Prostate gland (tissue), 2 donors: Measurements from ENCODE around the gene SYPL2. TPM values are rescaled to one million over a fixed set of nuclear protein-coding genes. Genes with fewer than 3 reads are reported as not detected.
A peak's percentile ranks its signal among the peaks of the same experiment; 100 is the strongest.

Experiments
- DNase-seq: peaks from one replicate; pipeline ENCODE4 v3.0.0-alpha.2; 2019; ENCODE audit warnings: low spot score
- H3K27ac ChIP-seq, 2 donors: fragments of 200-600 bp; sonication (generic); 2 replicates each; pipeline ENCODE4 v1.5.1; 2017 to 2019
- H3K27me3 ChIP-seq: fragments of 200-600 bp; sonication (generic); replicated peaks from 2 replicates; pipeline ENCODE4 v1.5.1; 2019; ENCODE audit not compliant: insufficient read depth
- H3K36me3 ChIP-seq, 2 donors: fragments of 200-600 bp; sonication (generic); 1 replicate in 1 of 2; 2 replicates in 1 of 2; pipeline versions ENCODE4 v1.5.1 to v1.8.1; 2017 to 2019
- H3K4me1 ChIP-seq: fragments of 200-600 bp; sonication (generic); replicated peaks from 2 replicates; pipeline ENCODE4 v1.5.1; 2019
- H3K4me3 ChIP-seq, 2 donors: fragments of 200-600 bp; sonication (generic); 2 replicates each; pipeline ENCODE4 v1.5.1; 2017 to 2019
- H3K9me3 ChIP-seq: fragments of 200-600 bp; sonication (generic); 2 replicates; pipeline ENCODE4 v1.5.1; 2017
- POLR2A ChIP-seq: fragments of 450-650 bp; IDR thresholded peaks from one replicate; pipeline ENCODE4 v1.6.1; 2016; ENCODE audit warnings: antibody characterized with exemption, mild to moderate bottlenecking
- POLR2AphosphoS5 ChIP-seq: sonication (generic); formaldehyde crosslinking; IDR thresholded peaks from one replicate; pipeline ENCODE4 v1.6.1; 2017; ENCODE audit warnings: antibody characterized with exemption
- WGBS: methylation state at CpG from one replicate; pipeline ENCODE4 v1.1.5; 2018; 5-methylcytosine and 5-hydroxymethylcytosine counted together
- intact Hi-C: fragments of 100-400 bp; cut with DNase I; formaldehyde crosslinking; loops from one replicate; pipeline ENCODE4 v1.14.2; 2022
- total RNA-seq, 2 donors: library from RNA; depleted of rRNA; stranded (reverse); fragments of >200 nt; gene quantifications; one replicate each; pipeline ENCODE4 v1.1.0, GENCODE V29; 2016
- TF ChIP-seq, protein P1 (sequence below), 4 experiments: fragments of 200-600 bp in 2 of 4; fragments of 450-650 bp in 2 of 4; sonication (generic) in 2 of 4; IDR thresholded peaks; 1 replicate in 3 of 4; 2 replicates in 1 of 4; pipeline ENCODE4 v1.5.1; 2016 to 2019; ENCODE audit warnings: antibody characterized with exemption in 4 of 4, mild to moderate bottlenecking in 2 of 4, moderate library complexity in 2 of 4

SYPL2 gene
- total RNA-seq, 2 donors from 2014 or later = 1.3 to 48.1 TPM

DNA sequence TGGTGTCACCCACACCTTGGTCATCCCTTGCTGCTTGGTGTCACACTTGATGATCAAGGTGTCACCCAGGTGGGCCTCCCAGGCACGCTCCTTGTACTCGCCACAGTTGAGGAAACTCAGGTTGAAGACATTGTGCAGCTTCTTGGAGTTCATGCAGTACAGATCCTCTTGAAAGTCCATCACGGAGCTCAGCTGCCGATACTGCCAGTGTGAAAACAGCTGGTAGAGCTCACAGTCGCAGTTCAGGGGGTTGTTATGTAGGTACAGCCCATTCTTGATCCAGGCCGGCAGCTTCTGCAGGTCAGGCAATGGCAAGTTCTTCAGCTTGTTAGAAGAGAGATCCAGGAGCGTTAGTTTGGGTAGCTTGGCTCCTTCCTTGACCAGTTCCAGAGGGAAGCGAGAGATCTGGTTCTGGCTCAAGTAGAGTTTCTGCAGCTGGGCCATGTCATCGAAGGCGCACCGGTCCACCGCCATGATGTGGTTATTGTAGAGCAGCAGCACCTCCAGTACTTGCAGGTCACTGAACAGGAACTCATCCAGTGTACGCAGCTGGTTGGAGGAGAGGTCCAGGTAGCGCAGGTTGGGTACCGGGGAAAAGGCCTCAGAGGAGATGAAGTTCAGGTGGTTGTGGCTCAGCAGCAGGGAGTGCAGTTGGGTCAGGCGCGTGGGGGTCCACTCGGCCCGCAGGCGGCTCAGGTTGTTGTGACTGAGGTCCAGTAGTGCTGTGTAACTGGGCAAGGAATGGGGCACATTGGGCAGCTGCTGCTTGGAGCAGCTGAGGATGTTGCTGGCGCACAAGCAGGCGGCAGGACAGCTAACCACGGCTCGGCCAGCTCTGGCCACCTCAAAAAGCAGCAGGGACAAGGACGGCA is 41.9 kb downstream of the SYPL2 start:
- 89% methylated on average over 25 of the region's 25 CpGs for WGBS
- no peak overlapping the region for H3K4me3 ChIP-seq
- no peaks in the 10 kb centered on the region for H3K36me3 ChIP-seq
- H3K4me1 ChIP-seq = no peaks in the 10 kb centered on the region
- H3K27ac ChIP-seq = no peak overlapping the region
- H3K27me3 ChIP-seq = no peaks in the 10 kb centered on the region
- DNase-seq = no peak
- no peaks in the 10 kb centered on the region for H3K9me3 ChIP-seq
- no peak for TF ChIP-seq POLR2AphosphoS5
- TF ChIP-seq, protein P1, sequence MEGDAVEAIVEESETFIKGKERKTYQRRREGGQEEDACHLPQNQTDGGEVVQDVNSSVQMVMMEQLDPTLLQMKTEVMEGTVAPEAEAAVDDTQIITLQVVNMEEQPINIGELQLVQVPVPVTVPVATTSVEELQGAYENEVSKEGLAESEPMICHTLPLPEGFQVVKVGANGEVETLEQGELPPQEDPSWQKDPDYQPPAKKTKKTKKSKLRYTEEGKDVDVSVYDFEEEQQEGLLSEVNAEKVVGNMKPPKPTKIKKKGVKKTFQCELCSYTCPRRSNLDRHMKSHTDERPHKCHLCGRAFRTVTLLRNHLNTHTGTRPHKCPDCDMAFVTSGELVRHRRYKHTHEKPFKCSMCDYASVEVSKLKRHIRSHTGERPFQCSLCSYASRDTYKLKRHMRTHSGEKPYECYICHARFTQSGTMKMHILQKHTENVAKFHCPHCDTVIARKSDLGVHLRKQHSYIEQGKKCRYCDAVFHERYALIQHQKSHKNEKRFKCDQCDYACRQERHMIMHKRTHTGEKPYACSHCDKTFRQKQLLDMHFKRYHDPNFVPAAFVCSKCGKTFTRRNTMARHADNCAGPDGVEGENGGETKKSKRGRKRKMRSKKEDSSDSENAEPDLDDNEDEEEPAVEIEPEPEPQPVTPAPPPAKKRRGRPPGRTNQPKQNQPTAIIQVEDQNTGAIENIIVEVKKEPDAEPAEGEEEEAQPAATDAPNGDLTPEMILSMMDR (IDR thresholded peaks at IDR 0.05) = no peak
- TF ChIP-seq POLR2A = no peak
- intact Hi-C loops = no loop called here

DNA sequence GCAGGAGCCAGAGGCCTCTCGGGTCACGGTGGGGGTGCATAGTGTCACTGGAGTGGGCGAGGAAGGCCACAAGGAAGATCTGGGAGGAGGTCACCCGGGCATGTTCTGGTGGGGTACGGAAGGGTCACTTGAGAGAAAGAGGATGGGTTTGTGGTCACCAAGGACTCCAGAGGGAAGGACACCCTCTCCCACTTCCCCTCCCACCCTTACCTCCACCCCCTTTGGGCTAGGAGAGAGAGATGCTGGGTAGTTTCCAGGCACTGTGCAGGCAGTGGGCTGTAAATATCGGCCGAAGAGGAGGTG is 42.5 kb downstream of the SYPL2 start:
- no peak for DNase-seq
- Histone ChIP-seq H3K4me1 (no peaks in the 10 kb centered on the region), H3K9me3 (no peaks in the 10 kb centered on the region), H3K27ac (no peak overlapping the region), H3K4me3 (peak overlapping the region; percentile 73), H3K27me3 (no peaks in the 10 kb centered on the region), H3K36me3 (no peaks in the 10 kb centered on the region)
- WGBS = 68% methylated on average over 7 of the region's 7 CpGs
- intact Hi-C loops = no loop called here
- TF ChIP-seq, protein P1 (IDR thresholded peaks at IDR 0.05) = no peak
- no peak for TF ChIP-seq POLR2AphosphoS5
- TF ChIP-seq POLR2A = no peak

DNA sequence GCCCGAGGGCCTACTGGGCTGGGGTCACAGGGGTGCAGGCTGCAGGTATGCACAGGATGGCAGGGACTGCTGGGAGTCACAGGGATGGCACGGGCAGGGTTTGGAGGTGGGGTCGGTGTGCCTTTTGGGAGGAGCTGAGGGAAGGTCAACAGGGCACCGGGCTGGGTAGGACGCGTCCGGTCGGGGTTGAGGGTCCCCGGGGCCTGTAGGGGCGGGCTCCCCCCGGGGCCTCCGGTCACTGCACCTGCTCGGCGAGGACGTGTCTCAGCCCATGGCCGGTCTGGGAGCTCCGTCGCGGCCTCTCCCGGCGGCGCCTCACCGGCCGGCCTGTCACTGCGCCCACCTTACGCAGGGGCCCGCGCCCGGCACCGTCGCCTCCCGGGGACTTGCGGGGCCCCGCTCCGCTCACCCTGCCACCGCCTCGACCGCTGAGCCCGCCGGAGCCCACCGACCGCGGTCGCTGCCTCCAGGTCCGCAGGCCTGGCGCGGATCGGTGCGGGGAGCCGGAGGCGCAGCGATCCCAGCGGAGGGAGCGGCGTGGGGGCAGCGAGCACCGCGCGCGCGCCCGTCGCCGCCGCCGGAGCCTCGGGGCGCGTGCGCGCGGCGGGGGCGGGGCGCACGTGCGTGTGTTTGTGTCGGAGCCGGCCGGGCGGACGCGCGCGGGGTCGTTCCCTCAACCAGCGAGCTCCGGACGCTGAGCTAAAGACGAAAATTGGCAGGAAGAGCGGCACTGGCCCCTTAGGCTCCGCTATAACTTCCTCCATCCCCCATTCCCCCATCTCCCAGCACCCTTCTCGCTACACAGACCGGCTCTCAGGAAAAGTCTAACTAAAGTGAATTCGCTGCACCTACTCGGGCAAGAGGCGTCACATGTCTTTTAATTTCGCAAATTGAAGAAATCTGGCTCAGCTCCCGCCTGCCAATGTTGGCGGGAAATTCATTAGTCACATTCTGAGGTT is 43.1 kb downstream of the SYPL2 start, which contains the start of gene AMIGO1:
Gene AMIGO1, minus strand, starts transcription at position 552 of the 959 bp plus-strand sequence. CDS start 815 bp downstream, outside the sequence.
- peak within 1 kb of the TSS; percentile 50 to 51 for H3K27ac ChIP-seq
- no peak for TF ChIP-seq POLR2AphosphoS5
- TF ChIP-seq POLR2A = no peak
- TF ChIP-seq, protein P1 (IDR thresholded peaks at IDR 0.05) = peak in 1 of 4 experiments; percentile 4
- peak; percentile 47 for DNase-seq
- 1% methylated on average over 54 of the region's 100 CpGs for WGBS
- peak within 1 kb of the TSS; percentile 73 for H3K4me3 ChIP-seq
- H3K36me3 ChIP-seq = no peaks in the 10 kb centered on the region
- H3K9me3 ChIP-seq = no peaks in the 10 kb centered on the region
- H3K27me3 ChIP-seq = no peaks in the 10 kb centered on the region
- intact Hi-C loops = no loop called here
- H3K4me1 ChIP-seq = no peaks in the 10 kb centered on the region

DNA sequence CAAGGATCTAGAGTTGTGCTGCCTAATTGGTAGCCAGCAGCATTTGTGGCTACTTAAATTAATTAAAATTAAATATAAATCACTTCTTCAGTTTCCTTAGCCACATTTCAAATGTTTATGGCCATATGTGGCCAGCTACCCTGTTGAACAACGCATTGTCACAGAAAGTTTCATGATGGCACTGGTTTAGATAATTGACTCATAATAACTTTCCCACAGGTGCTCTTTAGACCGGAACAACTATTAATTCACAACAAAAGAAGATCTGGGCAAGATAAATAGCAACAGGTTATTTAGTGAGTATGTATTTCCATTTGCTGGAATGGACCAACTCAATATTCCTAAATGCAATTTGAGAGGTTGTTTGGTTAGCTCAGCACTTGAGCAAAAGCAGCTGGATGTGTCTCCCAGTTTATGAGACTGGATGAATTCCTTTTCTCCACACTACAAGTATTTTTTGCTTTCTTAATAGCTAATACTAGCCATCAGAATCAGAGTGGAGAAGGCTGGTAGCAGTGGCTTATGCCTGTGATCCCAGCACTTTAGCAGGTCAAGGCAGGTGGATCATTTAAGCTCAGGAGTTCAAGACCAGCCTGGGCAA is 46.9 kb downstream of the SYPL2 start:
- Histone ChIP-seq H3K27ac (no peak overlapping the region), H3K4me1 (no peaks in the 10 kb centered on the region), H3K9me3 (no peaks in the 10 kb centered on the region), H3K36me3 (no peaks in the 10 kb centered on the region), H3K27me3 (no peaks in the 10 kb centered on the region), H3K4me3 (no peak overlapping the region)
- intact Hi-C loops = no loop called here
- 53% methylated on average over 2 of the region's 2 CpGs for WGBS
- no peak for TF ChIP-seq POLR2A
- TF ChIP-seq, protein P1 (IDR thresholded peaks at IDR 0.05) = no peak
- TF ChIP-seq POLR2AphosphoS5 = no peak
- DNase-seq = no peak
